ENCODE measurements around the gene SEMA5A. TPM values are rescaled to one million over a fixed set of nuclear protein-coding genes. Genes with fewer than 3 reads are reported as not detected.
A peak's percentile ranks its signal among the peaks of the same experiment; 100 is the strongest.

SEMA5A gene
- total RNA-seq, 1 experiment from 2014 or later = 6.5 TPM

- no peak overlapping the region for H3K4me3 ChIP-seq (ENCODE audit: insufficient read depth, low read depth, low read length)
Observed at GRCh38 chr5:9536717-9537116, 9.2 kb downstream of the SEMA5A start.

GRCh38 chr5:9534881-9535517 lies 10.9 kb downstream of the SEMA5A start:
- H3K36me3 ChIP-seq (replicated peaks; ENCODE audit: control insufficient read depth, insufficient read depth, low read length) = no peaks in the 10 kb centered on the region

More at GRCh38 chr5:9536717-9537116, 9.2 kb downstream of the SEMA5A start:
- H3K36me3 ChIP-seq (replicated peaks; ENCODE audit: control insufficient read depth, insufficient read depth, low read length) = no peaks in the 10 kb centered on the region
- H3K27me3 ChIP-seq (ENCODE audit: control insufficient read depth, insufficient read depth, low read length) = no peaks in the 10 kb centered on the region
- DNase-seq = no peak

GRCh38 chr5:9533562-9534364 lies 12.1 kb downstream of the SEMA5A start:
- Histone ChIP-seq H3K27me3 (ENCODE audit: control insufficient read depth, insufficient read depth, low read length) (no peaks in the 10 kb centered on the region), H3K36me3 (replicated peaks; ENCODE audit: control insufficient read depth, insufficient read depth, low read length) (no peaks in the 10 kb centered on the region), H3K4me3 (ENCODE audit: insufficient read depth, low read depth, low read length) (no peak overlapping the region)
- DNase-seq = no peak

More at GRCh38 chr5:9534881-9535517, 10.9 kb downstream of the SEMA5A start:
- Histone ChIP-seq H3K27me3 (ENCODE audit: control insufficient read depth, insufficient read depth, low read length) (no peaks in the 10 kb centered on the region), H3K4me3 (ENCODE audit: insufficient read depth, low read depth, low read length) (no peak overlapping the region)
- DNase-seq = no peak

- DNase-seq = no peak
- Histone ChIP-seq H3K27me3 (ENCODE audit: control insufficient read depth, insufficient read depth, low read length) (no peaks in the 10 kb centered on the region), H3K36me3 (replicated peaks; ENCODE audit: control insufficient read depth, insufficient read depth, low read length) (no peaks in the 10 kb centered on the region), H3K4me3 (ENCODE audit: insufficient read depth, low read depth, low read length) (no peak overlapping the region)
Observed at GRCh38 chr5:9533096-9533495, 12.8 kb downstream of the SEMA5A start.

GRCh38 chr5:9529513-9529912 lies 16.4 kb downstream of the SEMA5A start:
- no peaks in the 10 kb centered on the region for H3K36me3 ChIP-seq (replicated peaks; ENCODE audit: control insufficient read depth, insufficient read depth, low read length)
- DNase-seq = no peak
- H3K27me3 ChIP-seq (ENCODE audit: control insufficient read depth, insufficient read depth, low read length) = no peaks in the 10 kb centered on the region
- H3K4me3 ChIP-seq (ENCODE audit: insufficient read depth, low read depth, low read length) = no peak overlapping the region

- H3K4me3 ChIP-seq (ENCODE audit: insufficient read depth, low read depth, low read length) = no peak overlapping the region
- no peaks in the 10 kb centered on the region for H3K36me3 ChIP-seq (replicated peaks; ENCODE audit: control insufficient read depth, insufficient read depth, low read length)
- no peak for DNase-seq
Observed at GRCh38 chr5:9529041-9529480, 16.8 kb downstream of the SEMA5A start.

GRCh38 chr5:9524941-9525340 lies 20.9 kb downstream of the SEMA5A start:
- no peak for DNase-seq
- no peaks in the 10 kb centered on the region for H3K27me3 ChIP-seq (ENCODE audit: control insufficient read depth, insufficient read depth, low read length)
- H3K4me3 ChIP-seq (ENCODE audit: insufficient read depth, low read depth, low read length) = no peak overlapping the region
- H3K36me3 ChIP-seq (replicated peaks; ENCODE audit: control insufficient read depth, insufficient read depth, low read length) = no peaks in the 10 kb centered on the region

More at GRCh38 chr5:9529041-9529480, 16.8 kb downstream of the SEMA5A start:
- no peaks in the 10 kb centered on the region for H3K27me3 ChIP-seq (ENCODE audit: control insufficient read depth, insufficient read depth, low read length)

GRCh38 chr5:9523090-9523823 lies 22.6 kb downstream of the SEMA5A start:
- Histone ChIP-seq H3K36me3 (replicated peaks; ENCODE audit: control insufficient read depth, insufficient read depth, low read length) (no peaks in the 10 kb centered on the region), H3K27me3 (ENCODE audit: control insufficient read depth, insufficient read depth, low read length) (no peaks in the 10 kb centered on the region), H3K4me3 (ENCODE audit: insufficient read depth, low read depth, low read length) (no peak overlapping the region)
- DNase-seq = no peak

- Histone ChIP-seq H3K36me3 (replicated peaks; ENCODE audit: control insufficient read depth, insufficient read depth, low read length) (no peaks in the 10 kb centered on the region), H3K4me3 (ENCODE audit: insufficient read depth, low read depth, low read length) (no peak overlapping the region), H3K27me3 (ENCODE audit: control insufficient read depth, insufficient read depth, low read length) (no peaks in the 10 kb centered on the region)
- no peak for DNase-seq
Observed at GRCh38 chr5:9519537-9519936, 26.3 kb downstream of the SEMA5A start.

GRCh38 chr5:9516591-9516990 lies 29.3 kb downstream of the SEMA5A start:
- DNase-seq = peak; percentile 65
- H3K36me3 ChIP-seq (replicated peaks; ENCODE audit: control insufficient read depth, insufficient read depth, low read length) = no peaks in the 10 kb centered on the region
- H3K27me3 ChIP-seq (ENCODE audit: control insufficient read depth, insufficient read depth, low read length) = no peaks in the 10 kb centered on the region
- no peak overlapping the region for H3K4me3 ChIP-seq (ENCODE audit: insufficient read depth, low read depth, low read length)

GRCh38 chr5:9515436-9515835 lies 30.4 kb downstream of the SEMA5A start:
- Histone ChIP-seq H3K36me3 (replicated peaks; ENCODE audit: control insufficient read depth, insufficient read depth, low read length) (no peaks in the 10 kb centered on the region), H3K4me3 (ENCODE audit: insufficient read depth, low read depth, low read length) (no peak overlapping the region), H3K27me3 (ENCODE audit: control insufficient read depth, insufficient read depth, low read length) (no peaks in the 10 kb centered on the region)
- DNase-seq = no peak

GRCh38 chr5:9514968-9515367 lies 30.9 kb downstream of the SEMA5A start:
- H3K36me3 ChIP-seq (replicated peaks; ENCODE audit: control insufficient read depth, insufficient read depth, low read length) = no peaks in the 10 kb centered on the region
- no peak for DNase-seq
- H3K4me3 ChIP-seq (ENCODE audit: insufficient read depth, low read depth, low read length) = no peak overlapping the region
- no peaks in the 10 kb centered on the region for H3K27me3 ChIP-seq (ENCODE audit: control insufficient read depth, insufficient read depth, low read length)

- Histone ChIP-seq H3K27me3 (ENCODE audit: control insufficient read depth, insufficient read depth, low read length) (no peaks in the 10 kb centered on the region), H3K36me3 (replicated peaks; ENCODE audit: control insufficient read depth, insufficient read depth, low read length) (no peaks in the 10 kb centered on the region), H3K4me3 (ENCODE audit: insufficient read depth, low read depth, low read length) (no peak overlapping the region)
- DNase-seq = peak; percentile 38
Observed at GRCh38 chr5:9513827-9514226, 32.0 kb downstream of the SEMA5A start.

GRCh38 chr5:9512457-9512856 lies 33.4 kb downstream of the SEMA5A start:
- Histone ChIP-seq H3K4me3 (ENCODE audit: insufficient read depth, low read depth, low read length) (no peak overlapping the region), H3K27me3 (ENCODE audit: control insufficient read depth, insufficient read depth, low read length) (no peaks in the 10 kb centered on the region), H3K36me3 (replicated peaks; ENCODE audit: control insufficient read depth, insufficient read depth, low read length) (no peaks in the 10 kb centered on the region)
- no peak for DNase-seq

- H3K4me3 ChIP-seq (ENCODE audit: insufficient read depth, low read depth, low read length) = no peak overlapping the region
- no peaks in the 10 kb centered on the region for H3K36me3 ChIP-seq (replicated peaks; ENCODE audit: control insufficient read depth, insufficient read depth, low read length)
- no peaks in the 10 kb centered on the region for H3K27me3 ChIP-seq (ENCODE audit: control insufficient read depth, insufficient read depth, low read length)
- no peak for DNase-seq
Observed at GRCh38 chr5:9507974-9508373, 37.9 kb downstream of the SEMA5A start.

Measured in H7 (cell line).